H1 (cell line): ENCODE measurements around the gene HOXD4. TPM values are rescaled to one million over a fixed set of nuclear protein-coding genes. Genes with fewer than 3 reads are reported as not detected.

Experiments
- CTCF ChIA-PET: fragments of 300-600 bp; sonication (Branson Sonifier 250); formaldehyde crosslinking; loops from one replicate; lab custom pipeline; 2021; ENCODE audit not compliant: partially characterized antibody; lab: Charles Lee
- POLR2A ChIA-PET: fragments of 300-600 bp; sonication (Branson Sonifier 250); formaldehyde crosslinking; loops from one replicate; lab custom pipeline; 2021; ENCODE audit warnings: inconsistent platforms; ENCODE audit not compliant: partially characterized antibody; lab: Charles Lee
- DNase-seq, 2 experiments: peaks; one replicate each; pipeline versions ENCODE4 v3.0.0 to v3.0.0-alpha.2; 2010 to 2022; ENCODE audit warnings: low spot score in 2 of 2, low read depth in 1 of 2, mixed read lengths in 1 of 2
- FAIRE-seq: peaks from 2 replicates; lab custom pipeline; 2011; peaks lifted over from hg19 to GRCh38; lab: Jason Lieb, UNC
- H2AFZ ChIP-seq: 2 replicates; pipeline ENCODE4 v1.8.1; 2012; ENCODE audit warnings: low read length, inconsistent platforms
- H2AK5ac ChIP-seq: 2 replicates; pipeline ENCODE4 v1.6.1; 2013; ENCODE audit warnings: low read depth, low read length
- H2BK120ac ChIP-seq: replicated peaks from 2 replicates; pipeline ENCODE3; 2013; ENCODE audit warnings: low read depth, low read length, inconsistent platforms
- H2BK12ac ChIP-seq: 2 replicates; pipeline ENCODE4 v1.6.1; 2013; ENCODE audit warnings: low read depth, low read length
- H2BK15ac ChIP-seq: 2 replicates; pipeline ENCODE4 v1.6.1; 2013; ENCODE audit warnings: low read length
- H2BK20ac ChIP-seq: 2 replicates; pipeline ENCODE4 v1.6.1; 2013; ENCODE audit warnings: low read length
- H2BK5ac ChIP-seq: 2 replicates; pipeline ENCODE4 v1.6.1; 2013; ENCODE audit warnings: low read depth, low read length
- H3K14ac ChIP-seq: 2 replicates; pipeline ENCODE4 v1.6.1; 2013; ENCODE audit warnings: inconsistent platforms; ENCODE audit not compliant: insufficient read length
- H3K18ac ChIP-seq: 2 replicates; pipeline ENCODE4 v1.6.1; 2013; ENCODE audit warnings: low read length; ENCODE audit errors: extremely low read depth
- H3K23ac ChIP-seq: 2 replicates; pipeline ENCODE4 v1.6.1; 2013; ENCODE audit warnings: inconsistent platforms; ENCODE audit not compliant: insufficient read length
- H3K23me2 ChIP-seq: 2 replicates; pipeline ENCODE4 v1.6.1; 2013; ENCODE audit warnings: low read depth, low read length
- H3K27ac ChIP-seq: 2 replicates; pipeline ENCODE4 v1.6.1; 2011; ENCODE audit warnings: low read depth, low read length, inconsistent platforms
- H3K27me3 ChIP-seq, 4 experiments: replicated peaks in 1 of 4; 1 replicate in 1 of 4; 2 replicates in 3 of 4; pipeline versions ENCODE4 v1.6.1 to v1.8.1; 2011 to 2013; ENCODE audit warnings: low read length in 3 of 4, mild to moderate bottlenecking in 3 of 4, inconsistent platforms in 2 of 4, mixed read lengths in 2 of 4, moderate library complexity in 1 of 4; ENCODE audit not compliant: control insufficient read depth in 3 of 4, insufficient read depth in 3 of 4; ENCODE audit errors: extremely low read depth in 1 of 4
- H3K36me3 ChIP-seq, 4 experiments: 2 replicates each; pipeline versions ENCODE4 v1.6.1 to v1.8.1; 2011 to 2013; ENCODE audit warnings: mild to moderate bottlenecking in 4 of 4, low read length in 3 of 4, moderate library complexity in 2 of 4, control low read depth in 1 of 4, inconsistent platforms in 1 of 4; ENCODE audit not compliant: insufficient read depth in 4 of 4, control insufficient read depth in 2 of 4
- H3K4ac ChIP-seq: replicated peaks from 2 replicates; pipeline ENCODE3; 2013; ENCODE audit warnings: low read length, low read depth, mixed read lengths, inconsistent platforms; ENCODE audit not compliant: insufficient read length
- H3K4me1 ChIP-seq, 4 experiments: replicated peaks in 1 of 4; 1 replicate in 1 of 4; 2 replicates in 3 of 4; pipeline versions ENCODE4 v1.6.1 to v1.8.1; 2011 to 2013; ENCODE audit warnings: low read length in 3 of 4, inconsistent platforms in 2 of 4, mixed read lengths in 1 of 4; ENCODE audit not compliant: insufficient read depth in 4 of 4, control insufficient read depth in 3 of 4
- H3K4me2 ChIP-seq, 2 experiments: 2 replicates each; pipeline versions ENCODE4 v1.6.1 to v1.8.1; 2011 to 2013; ENCODE audit warnings: low read depth in 2 of 2, low read length in 2 of 2, control low read depth in 1 of 2, inconsistent platforms in 1 of 2, mild to moderate bottlenecking in 1 of 2; ENCODE audit not compliant: insufficient read depth in 1 of 2
- H3K4me3 ChIP-seq, 4 experiments: fragments of 200-600, 300-600 bp in 1 of 4; sonication (generic), shearing (Covaris generic), sonication (Bioruptor Twin) in 1 of 4; 2 replicates each; pipeline versions ENCODE4 v1.5.1 to v1.8.1; 2011 to 2016; ENCODE audit warnings: low read length in 4 of 4, low read depth in 3 of 4, control low read depth in 2 of 4, inconsistent platforms in 2 of 4, mild to moderate bottlenecking in 2 of 4, mixed read lengths in 1 of 4, moderate library complexity in 1 of 4; ENCODE audit not compliant: insufficient read depth in 2 of 4; ENCODE audit errors: extremely low read depth in 1 of 4
- H3K56ac ChIP-seq: replicated peaks from 2 replicates; pipeline ENCODE3; 2013; ENCODE audit warnings: low read depth, mild to moderate bottlenecking, mixed read lengths, low read length, inconsistent platforms; ENCODE audit not compliant: insufficient read length
- H3K79me1 ChIP-seq: 2 replicates; pipeline ENCODE4 v1.6.1; 2013; ENCODE audit warnings: low read depth, low read length, control low read depth
- H3K79me2 ChIP-seq, 2 experiments: 2 replicates each; pipeline versions ENCODE4 v1.6.1 to v1.8.1; 2012 to 2013; ENCODE audit warnings: low read length in 2 of 2, mild to moderate bottlenecking in 2 of 2, inconsistent platforms in 1 of 2; ENCODE audit not compliant: insufficient read depth in 2 of 2, control insufficient read depth in 1 of 2
- H3K9ac ChIP-seq, 4 experiments: replicated peaks in 1 of 4; 1 replicate in 1 of 4; 2 replicates in 3 of 4; pipeline versions ENCODE4 v1.6.1 to v1.8.1; 2011 to 2013; ENCODE audit warnings: low read depth in 3 of 4, low read length in 3 of 4, control low read depth in 2 of 4, mild to moderate bottlenecking in 2 of 4, moderate library complexity in 2 of 4, inconsistent platforms in 1 of 4; ENCODE audit errors: extremely low read depth in 1 of 4
- H3K9me3 ChIP-seq, 2 experiments: 2 replicates each; pipeline versions ENCODE4 v1.6.1 to v1.8.1; 2012 to 2013; ENCODE audit warnings: mild to moderate bottlenecking in 2 of 2, moderate library complexity in 2 of 2, control low read depth in 1 of 2, inconsistent platforms in 1 of 2, low read depth in 1 of 2, low read length in 1 of 2, mixed read lengths in 1 of 2; ENCODE audit not compliant: insufficient read depth in 2 of 2
- H4K20me1 ChIP-seq, 2 experiments: replicated peaks in 1 of 2; 2 replicates each; pipeline versions ENCODE3 to v1.8.1; 2011 to 2013; ENCODE audit warnings: inconsistent platforms in 2 of 2, low read length in 2 of 2, mild to moderate bottlenecking in 1 of 2; ENCODE audit not compliant: insufficient read depth in 2 of 2, control insufficient read depth in 1 of 2
- H4K5ac ChIP-seq: 2 replicates; pipeline ENCODE4 v1.6.1; 2013; ENCODE audit warnings: low read length, low read depth, mixed read lengths, inconsistent platforms; ENCODE audit not compliant: insufficient read length
- H4K8ac ChIP-seq: 2 replicates; pipeline ENCODE4 v1.8.0; 2013; ENCODE audit warnings: mild to moderate bottlenecking, moderate library complexity, low read length, inconsistent platforms; ENCODE audit not compliant: insufficient read depth; ENCODE audit errors: extremely low read depth
- H4K91ac ChIP-seq: replicated peaks from 2 replicates; pipeline ENCODE3; 2013; ENCODE audit warnings: low read length, mixed read lengths, inconsistent platforms; ENCODE audit not compliant: insufficient read length
- CBX8 ChIP-seq: fragments of 300-800, 300-1000 bp; sonication (generic); IDR thresholded peaks from 2 replicates; pipeline ENCODE4 v1.7.1; 2016; ENCODE audit warnings: low read depth, low read length, borderline replicate concordance
- EZH2 ChIP-seq: fragments of 200-600 bp; sonication (generic); IDR thresholded peaks from 2 replicates; pipeline ENCODE4 v1.7.1; 2012; ENCODE audit warnings: low read depth, mild to moderate bottlenecking, moderate library complexity, low read length, inconsistent platforms; ENCODE audit not compliant: severe bottlenecking
- PHF8 ChIP-seq: fragments of 200-600 bp; sonication (generic); conservative IDR thresholded peaks from 2 replicates; pipeline ENCODE4 v1.7.1; 2012; ENCODE audit warnings: low read depth, mild to moderate bottlenecking, inconsistent platforms, low read length, moderate library complexity
- POU5F1 ChIP-seq: IDR thresholded peaks from 2 replicates; pipeline ENCODE4 v1.6.1; 2011; ENCODE audit warnings: low read depth, mild to moderate bottlenecking, low read length, moderate library complexity
- RNF2 ChIP-seq: fragments of 200-900, 300-1000 bp; sonication (generic); IDR thresholded peaks from 2 replicates; pipeline ENCODE4 v1.7.1; 2016; ENCODE audit warnings: borderline replicate concordance, low read depth, mild to moderate bottlenecking, antibody characterized with exemption, low read length; ENCODE audit not compliant: poor library complexity, severe bottlenecking; ENCODE audit errors: missing control alignments
- SP2 ChIP-seq: IDR thresholded peaks from 2 replicates; pipeline ENCODE4 v1.6.1; 2012; ENCODE audit warnings: mild to moderate bottlenecking, low read length, inconsistent platforms
- SUZ12 ChIP-seq: fragments of 200-600 bp; sonication (generic); IDR thresholded peaks from 2 replicates; pipeline ENCODE4 v1.6.1; 2012; ENCODE audit warnings: mild to moderate bottlenecking, inconsistent platforms, low read length, moderate library complexity, mixed read lengths
- TAF7 ChIP-seq: optimal IDR thresholded peaks from 2 replicates; pipeline ENCODE3; 2011; ENCODE audit warnings: low read depth, mild to moderate bottlenecking, inconsistent platforms, low read length, moderate library complexity, borderline replicate concordance
- WGBS, 2 experiments: shearing (Covaris generic) in 1 of 2; methylation state at CpG; one replicate each; pipeline versions ENCODE4 v1.1.6 to v1.1.7; 2013 to 2015; ENCODE audit warnings: low lambda C conversion rate in 2 of 2, mixed read lengths in 2 of 2, inconsistent platforms in 1 of 2, low coverage in 1 of 2, missing lambda C conversion rate in 1 of 2; ENCODE audit not compliant: insufficient replicate concordance in 2 of 2, insufficient coverage in 1 of 2, insufficient read length in 1 of 2; ENCODE audit errors: extremely low coverage in 1 of 2, missing lambda C conversion rate in 1 of 2; 5-methylcytosine and 5-hydroxymethylcytosine counted together
- polyA plus RNA-seq, 7 experiments: library from polyadenylated mRNA; depleted of rRNA in 3 of 7; stranded (reverse) in 5 of 7; unstranded in 2 of 7; fragments of >200 nt in 5 of 7; fragments of 200-250 nt in 2 of 7; gene quantifications; 1 replicate in 5 of 7; 2 replicates in 1 of 7; 4 replicates in 1 of 7; pipeline versions ENCODE4 v1.2.1 to v1.2.3, GENCODE V29; 2011 to 2013; ENCODE audit warnings: missing spikeins in 2 of 7, mixed read lengths in 2 of 7
- total RNA-seq: library from RNA; stranded (reverse); fragmentation: NEBNext Ultra II Directional; extraction: Animal tissue kit (Norgen Biotek cat#: 25700); gene quantifications from 2 replicates; pipeline ENCODE4 v1.2.1, GENCODE V29; 2021

HOXD4 gene
- total and polyA plus RNA-seq, 2 of the 8 experiments (the other 6 are each of a cell fraction or from before 2014, with no cell fraction given) = not detected

DNA sequence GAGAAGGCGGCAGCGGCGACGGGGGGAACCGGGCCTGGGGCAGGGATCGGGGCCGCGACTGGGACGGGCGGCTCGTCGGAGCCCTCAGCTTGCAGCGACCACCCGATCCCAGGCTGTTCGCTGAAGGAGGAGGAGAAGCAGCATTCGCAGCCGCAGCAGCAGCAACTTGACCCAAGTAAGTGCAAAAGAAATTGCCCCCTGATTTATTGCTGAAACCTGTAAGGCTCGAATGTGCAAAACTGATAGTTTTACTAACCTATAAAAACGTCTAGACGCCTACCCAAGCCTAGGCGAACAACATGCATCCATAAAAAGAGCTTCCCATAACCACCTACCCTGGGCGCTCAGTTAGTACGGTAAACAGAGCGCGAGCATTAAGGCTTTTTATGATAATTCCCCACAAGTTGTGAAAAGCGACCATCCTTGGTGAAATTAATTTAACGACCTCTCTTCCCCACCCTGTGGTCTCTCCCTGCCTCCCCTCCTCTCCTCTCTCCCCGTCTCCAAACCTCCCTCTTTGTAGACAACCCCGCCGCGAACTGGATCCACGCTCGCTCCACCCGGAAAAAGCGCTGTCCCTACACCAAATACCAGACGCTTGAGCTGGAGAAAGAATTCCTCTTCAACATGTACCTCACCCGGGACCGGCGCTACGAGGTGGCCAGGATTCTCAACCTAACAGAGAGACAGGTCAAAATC, 27.8 kb upstream of the HOXD4 start:
- no peak overlapping the region for H2BK5ac ChIP-seq
- H3K4me1 ChIP-seq = peaks cover 0 to 14% (median 9%) of the 10 kb centered on the region in 4 experiments; a peak in 6 of 7 replicates
- no peak overlapping the region for H4K5ac ChIP-seq
- H2BK20ac ChIP-seq = no peak overlapping the region
- H3K23ac ChIP-seq = no peak overlapping the region
- peak overlapping the region; percentile 63; the same call in 1 of the 2 replicates for H4K8ac ChIP-seq
- peaks cover 26 to 37% of the 10 kb centered on the region in 2 experiments for H4K20me1 ChIP-seq
- peaks cover 92 to 100% (median 99%) of the 10 kb centered on the region in 4 experiments for H3K27me3 ChIP-seq
- ChIA-PET POLR2A (interaction anchor here (0.9 kb wide), 1 partner anchor 49 kb away, joined by 6 read pairs; no protein-coding TSS in a partner anchor), CTCF (interaction anchor here (0.7 to 6.2 kb wide), 6 partner anchors 12 to 529 kb away, joined by 3 to 72 read pairs (median 8); no protein-coding TSS in a partner anchor)
- no peak overlapping the region for H2BK15ac ChIP-seq
- TF ChIP-seq EZH2 (peak; percentile 81), SP2 (no peak), PHF8 (no peak), CBX8 (peak; percentile 40; the same call in 1 of the 2 replicates), TAF7 (no peak), SUZ12 (peak; percentile 87), RNF2 (peak; percentile 91), POU5F1 (no peak)
- FAIRE-seq (no peak), DNase-seq (peak in 1 of 2 experiments; percentile 45)
- peaks cover 0 to 22% (median 0%) of the 10 kb centered on the region in 4 experiments; a peak in 1 of 8 replicates for H3K36me3 ChIP-seq
- H4K91ac ChIP-seq = no peak overlapping the region
- H3K4me2 ChIP-seq = peak overlapping the region; percentile 56 to 84
- no peak overlapping the region for H2AFZ ChIP-seq
- no peak overlapping the region for H3K56ac ChIP-seq
- no peak overlapping the region for H3K4ac ChIP-seq
- H2BK120ac ChIP-seq = no peak overlapping the region
- no peaks in the 10 kb centered on the region for H3K79me1 ChIP-seq
- peaks cover 2% of the 10 kb centered on the region; the same call in 1 of the 2 replicates for H3K23me2 ChIP-seq
- peak overlapping the region in 1 of 4 experiments; percentile 49; a peak in 2 of 8 replicates for H3K4me3 ChIP-seq
- H3K9me3 ChIP-seq = no peaks in the 10 kb centered on the region; a peak in 1 of 4 replicates
- no peak overlapping the region for H2BK12ac ChIP-seq
- WGBS, 2 experiments = 8% methylated on average over 27 of the region's 40 CpGs; no CpG with 5 or more reads in 1 of the 2 experiments
- no peaks in the 10 kb centered on the region for H3K79me2 ChIP-seq
- H3K14ac ChIP-seq = no peak overlapping the region
- no peak overlapping the region for H3K27ac ChIP-seq
- H3K18ac ChIP-seq = no peak overlapping the region; the same call in 1 of the 2 replicates
- H2AK5ac ChIP-seq = no peak overlapping the region
- H3K9ac ChIP-seq = no peak overlapping the region
